ENCODE measurements around the gene ELFN1.

DNA sequence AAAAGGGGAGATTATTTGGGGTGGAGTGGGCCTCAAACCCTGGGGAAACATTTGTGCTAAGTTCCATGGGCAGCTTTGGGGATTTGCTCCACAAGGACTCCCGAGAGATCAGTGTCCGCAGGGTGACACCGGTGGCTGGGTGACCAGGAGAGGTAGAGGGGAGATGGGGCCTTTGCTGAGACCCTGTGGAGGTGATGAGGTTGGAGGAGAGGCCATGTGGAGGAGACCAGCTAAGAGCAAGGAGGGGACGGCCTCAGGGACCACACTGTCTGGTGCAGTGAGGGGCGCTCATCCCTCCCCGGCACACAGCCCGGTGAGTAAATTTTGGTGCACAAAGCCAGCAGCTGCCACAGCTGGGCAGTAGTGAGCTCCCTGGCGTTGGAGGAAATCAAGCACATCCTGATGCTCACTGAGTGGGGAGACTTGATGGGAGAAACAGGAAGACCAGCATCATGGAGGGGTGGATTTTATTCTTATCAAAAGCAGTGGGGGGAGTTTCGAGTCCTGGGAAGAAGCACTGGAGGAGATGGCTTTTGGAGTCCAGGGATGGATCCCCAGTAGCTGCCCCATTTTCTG, 20.2 kb upstream of the ELFN1 start:
- TF ChIP-seq CTCF (conservative IDR thresholded peaks at IDR 0.05; ENCODE audit: low read depth, low read length) (no peak), EZH2phosphoT487 (IDR thresholded peaks at IDR 0.05; ENCODE audit: borderline replicate concordance, low read length) (no peak)
